ENCODE results near the gene FLT4.

GRCh38 chr5:180645274-180646204, 3.9 kb downstream of the FLT4 start:
- TF ChIP-seq CTCF (IDR thresholded peaks at IDR 0.05) (no peak), POLR2A (IDR thresholded peaks at IDR 0.05) (no peak)

All from ovary (tissue), 3 donors.